ENCODE data around the gene TMEM184A. TPM values are rescaled to one million over a fixed set of nuclear protein-coding genes. Genes with fewer than 3 reads are reported as not detected.

The TMEM184A gene
- total and polyA plus RNA-seq, 2 donors (not counting 1 experiment from before 2014, with no cell fraction given): not detected

GRCh38 chr7:1576521-1577253 lies 20.7 kb upstream of the TMEM184A start:
- no peak overlapping the region for H3K27ac ChIP-seq (ENCODE audit: low read length in 2 of 2)
- no peak overlapping the region for H2AFZ ChIP-seq (ENCODE audit: insufficient read depth, low read depth, low read length, poor library complexity, severe bottlenecking)
- Mint-ChIP-seq H3K4me1 (peaks cover 22% of the 10 kb centered on the region), H3K27me3 (no peaks in the 10 kb centered on the region), H3K9me3 (ENCODE audit: insufficient read depth) (no peaks in the 10 kb centered on the region), H3K4me3 (no peak overlapping the region), H3K27ac (no peak overlapping the region)
- ChIA-PET POLR2A (no interaction called here), CTCF (interaction anchor here (2.0 kb wide), 1 partner anchor 771 kb away, joined by 7 read pairs; no protein-coding TSS in a partner anchor)
- H3K4me3 ChIP-seq (ENCODE audit: control extremely low read depth in 1 of 5, extremely low read depth in 1 of 5, insufficient read depth in 1 of 5, low read depth in 2 of 5, low read length in 4 of 5): no peak overlapping the region
- WGBS (ENCODE audit: insufficient coverage): 98% methylated on average over 7 of the region's 15 CpGs
- no peaks in the 10 kb centered on the region for H3K27me3 ChIP-seq (replicated peaks in 1 of 4; ENCODE audit: control extremely low read depth in 1 of 4, control insufficient read depth in 3 of 4, insufficient read depth in 4 of 4, low read length in 3 of 4)
- no peak overlapping the region for H3K4me2 ChIP-seq (replicated peaks; ENCODE audit: low read depth, low read length, poor library complexity, severe bottlenecking)
- no peaks in the 10 kb centered on the region for H3K79me2 ChIP-seq (ENCODE audit: control insufficient read depth, insufficient read depth, low read length)
- TF ChIP-seq EZH2 (IDR thresholded peaks at IDR 0.05; ENCODE audit: borderline replicate concordance, insufficient read depth, low read depth, low read length, poor library complexity, severe bottlenecking): no peak
- TF ChIP-seq CTCF (IDR thresholded peaks at IDR 0.05): no peak
- no peaks in the 10 kb centered on the region for H3K36me3 ChIP-seq (replicated peaks in 1 of 2; ENCODE audit: control extremely low read depth in 1 of 2, control insufficient read depth in 1 of 2, extremely low read depth in 1 of 2, insufficient read depth in 2 of 2, low read length in 1 of 2)
- ATAC-seq (ENCODE audit: low read depth): no peak
- intact Hi-C loops (cut with micrococcal nuclease): loop anchor here (10.0 kb wide), 2 partner anchors 528 to 658 kb away; partner anchors contain the start of gene MAD1L1
- no peak for DNase-seq
- peaks cover 7 to 11% of the 10 kb centered on the region in 2 donors for H3K4me1 ChIP-seq (ENCODE audit: control insufficient read depth in 2 of 2, insufficient read depth in 2 of 2, low read length in 2 of 2)
- H3K9me3 ChIP-seq (ENCODE audit: control extremely low read depth in 1 of 3, control insufficient read depth in 2 of 3, insufficient read depth in 1 of 3, low read length in 2 of 3): no peaks in the 10 kb centered on the region
- no peaks in the 10 kb centered on the region for H4K20me1 ChIP-seq (ENCODE audit: control insufficient read depth, insufficient read depth, low read length, poor library complexity, severe bottlenecking)
- H3K9ac ChIP-seq (ENCODE audit: low read length): no peak overlapping the region

- no peaks in the 10 kb centered on the region for H4K20me1 ChIP-seq (ENCODE audit: control insufficient read depth, insufficient read depth, low read length, poor library complexity, severe bottlenecking)
- Mint-ChIP-seq H3K4me1 (peaks cover 26% of the 10 kb centered on the region), H3K27ac (no peak overlapping the region), H3K9me3 (ENCODE audit: insufficient read depth) (no peaks in the 10 kb centered on the region), H3K27me3 (no peaks in the 10 kb centered on the region), H3K4me3 (no peak overlapping the region)
- H3K9ac ChIP-seq (ENCODE audit: low read length): no peak overlapping the region
- no peak overlapping the region for H3K4me3 ChIP-seq (ENCODE audit: control extremely low read depth in 1 of 5, extremely low read depth in 1 of 5, insufficient read depth in 1 of 5, low read depth in 2 of 5, low read length in 4 of 5)
- 94% methylated on average over 6 of the region's 7 CpGs for WGBS (ENCODE audit: insufficient coverage)
- no peaks in the 10 kb centered on the region for H3K36me3 ChIP-seq (replicated peaks in 1 of 2; ENCODE audit: control extremely low read depth in 1 of 2, control insufficient read depth in 1 of 2, extremely low read depth in 1 of 2, insufficient read depth in 2 of 2, low read length in 1 of 2)
- H3K4me1 ChIP-seq (ENCODE audit: control insufficient read depth in 2 of 2, insufficient read depth in 2 of 2, low read length in 2 of 2): peaks cover 15 to 20% of the 10 kb centered on the region in 2 donors
- ATAC-seq (ENCODE audit: low read depth) (no peak), DNase-seq (no peak)
- no peak overlapping the region for H3K27ac ChIP-seq (ENCODE audit: low read length in 2 of 2)
- POLR2A ChIA-PET: no interaction called here
- H3K27me3 ChIP-seq (replicated peaks in 1 of 4; ENCODE audit: control extremely low read depth in 1 of 4, control insufficient read depth in 3 of 4, insufficient read depth in 4 of 4, low read length in 3 of 4): no peaks in the 10 kb centered on the region
- H2AFZ ChIP-seq (ENCODE audit: insufficient read depth, low read depth, low read length, poor library complexity, severe bottlenecking): no peak overlapping the region
- no peaks in the 10 kb centered on the region for H3K79me2 ChIP-seq (ENCODE audit: control insufficient read depth, insufficient read depth, low read length)
- CTCF ChIA-PET: interaction anchor here (2.0 kb wide), 1 partner anchor 772 kb away, joined by 7 read pairs; no protein-coding TSS in a partner anchor
- no peaks in the 10 kb centered on the region for H3K9me3 ChIP-seq (ENCODE audit: control extremely low read depth in 1 of 3, control insufficient read depth in 2 of 3, insufficient read depth in 1 of 3, low read length in 2 of 3)
- TF ChIP-seq CTCF (IDR thresholded peaks at IDR 0.05): no peak
- TF ChIP-seq EZH2 (IDR thresholded peaks at IDR 0.05; ENCODE audit: borderline replicate concordance, insufficient read depth, low read depth, low read length, poor library complexity, severe bottlenecking): no peak
- intact Hi-C loops (cut with micrococcal nuclease): loop anchor here (10.0 kb wide), 2 partner anchors 529 to 659 kb away; partner anchors contain the start of gene MAD1L1
- H3K4me2 ChIP-seq (replicated peaks; ENCODE audit: low read depth, low read length, poor library complexity, severe bottlenecking): no peak overlapping the region
These were observed 19.8 kb upstream of the TMEM184A start for GRCh38 chr7:1575809-1576208.

Data from B cell (primary cell).